Neutrophil (primary cell): ENCODE data around the gene SKIC3.
A peak's percentile ranks its signal among the peaks of the same experiment; 100 is the strongest.

Experiments
- H3K27ac ChIP-seq: fragments of 200-600 bp; sonication (generic); 2 replicates; pipeline ENCODE4 v1.5.1; 2016; ENCODE audit warnings: mild to moderate bottlenecking, moderate library complexity
- H3K27me3 ChIP-seq: fragments of 200-600 bp; sonication (generic); 2 replicates; pipeline ENCODE4 v1.6.0; 2016; ENCODE audit warnings: mild to moderate bottlenecking
- H3K36me3 ChIP-seq: fragments of 200-600 bp; sonication (generic); 2 replicates; pipeline ENCODE4 v1.5.1; 2017
- H3K4me1 ChIP-seq, 2 experiments: fragments of 200-600 bp in 1 of 2; sonication (generic) in 1 of 2; 1 replicate in 1 of 2; 2 replicates in 1 of 2; pipeline versions ENCODE4 v1.5.1 to v1.6.1; 2013 to 2016; ENCODE audit warnings: low read depth in 1 of 2, low read length in 1 of 2, mild to moderate bottlenecking in 1 of 2, moderate library complexity in 1 of 2; ENCODE audit not compliant: control insufficient read depth in 1 of 2, insufficient read depth in 1 of 2
- H3K4me3 ChIP-seq, 2 experiments: fragments of 200-600 bp in 1 of 2; sonication (generic) in 1 of 2; 1 replicate in 1 of 2; 2 replicates in 1 of 2; pipeline ENCODE4 v1.5.1; 2013 to 2016; ENCODE audit warnings: low read depth in 1 of 2, low read length in 1 of 2, mild to moderate bottlenecking in 1 of 2, moderate library complexity in 1 of 2
- H3K9me3 ChIP-seq: fragments of 200-600 bp; sonication (generic); 2 replicates; pipeline ENCODE4 v1.5.1; 2016
- CTCF ChIP-seq: fragments of 200-600 bp; sonication (generic); IDR thresholded peaks from 2 replicates; pipeline ENCODE4 v1.5.1; 2016; ENCODE audit warnings: antibody characterized with exemption

The SKIC3 gene

DNA sequence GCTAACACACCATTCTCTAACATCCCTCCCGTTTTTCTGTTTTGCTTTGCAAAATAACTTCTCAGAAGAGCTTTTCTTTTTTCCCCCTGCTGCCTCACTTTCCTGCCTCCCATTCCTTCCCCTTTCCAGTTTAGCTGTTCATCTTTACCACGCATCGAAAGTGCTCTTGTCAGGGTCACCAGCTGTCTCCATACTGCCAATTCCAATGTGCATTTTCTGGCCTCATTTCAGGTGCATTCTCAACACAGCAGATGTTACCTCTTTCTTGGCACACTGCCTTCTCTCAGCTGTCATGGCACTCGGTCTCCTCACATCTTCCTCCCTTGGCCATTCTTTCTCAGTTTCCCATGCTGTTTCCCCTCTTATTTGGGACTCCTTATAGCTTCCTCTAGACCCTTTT is 9.7 kb upstream of the SKIC3 start:
- no peaks in the 10 kb centered on the region for H3K27me3 ChIP-seq
- no peaks in the 10 kb centered on the region for H3K4me1 ChIP-seq
- no peaks in the 10 kb centered on the region for H3K36me3 ChIP-seq
- H3K9me3 ChIP-seq: no peaks in the 10 kb centered on the region
- H3K4me3 ChIP-seq: no peak overlapping the region
- no peak overlapping the region for H3K27ac ChIP-seq
- TF ChIP-seq CTCF: no peak

DNA sequence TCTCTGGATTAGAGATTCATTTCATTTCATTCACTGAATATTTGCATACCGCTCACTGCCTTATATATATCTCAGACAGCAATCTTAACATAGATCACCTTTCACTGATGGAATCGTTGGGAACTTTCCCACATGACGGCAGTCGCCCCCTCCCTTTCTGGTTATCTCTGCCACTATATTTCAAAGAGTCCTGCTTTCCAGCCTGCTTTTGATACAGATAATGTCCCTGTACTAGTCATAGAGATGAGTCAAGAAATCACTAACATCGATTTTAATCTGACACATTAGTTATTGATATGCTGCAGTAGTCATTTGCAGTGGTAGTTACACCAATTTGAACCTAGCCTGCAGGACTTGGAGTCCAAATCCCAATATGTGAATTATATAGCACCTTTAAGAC is 8.6 kb upstream of the SKIC3 start:
- TF ChIP-seq CTCF: no peak

GRCh38 chr5:95562282-95562681 is 7.5 kb upstream of the SKIC3 start:
- Histone ChIP-seq H3K27me3 (no peaks in the 10 kb centered on the region), H3K9me3 (no peaks in the 10 kb centered on the region), H3K4me3 (no peak overlapping the region), H3K4me1 (no peaks in the 10 kb centered on the region), H3K36me3 (no peaks in the 10 kb centered on the region), H3K27ac (no peak overlapping the region)
- no peak for TF ChIP-seq CTCF

More for the DNA sequence above, 8.6 kb upstream of the SKIC3 start:
- Histone ChIP-seq H3K36me3 (no peaks in the 10 kb centered on the region), H3K27ac (no peak overlapping the region), H3K4me1 (no peaks in the 10 kb centered on the region), H3K27me3 (no peaks in the 10 kb centered on the region), H3K4me3 (no peak overlapping the region), H3K9me3 (no peaks in the 10 kb centered on the region)

- no peak for TF ChIP-seq CTCF
Observed at GRCh38 chr5:95557841-95558240, 3.1 kb upstream of the SKIC3 start.

GRCh38 chr5:95555553-95555952 is 776 bp upstream of the SKIC3 start:
- H3K27ac ChIP-seq: peak overlapping the region; percentile 76
- H3K4me1 ChIP-seq: peaks cover 37 to 40% of the 10 kb centered on the region in 2 experiments
- H3K9me3 ChIP-seq: no peaks in the 10 kb centered on the region
- no peak for TF ChIP-seq CTCF
- H3K4me3 ChIP-seq: peak overlapping the region; percentile 85
- no peaks in the 10 kb centered on the region for H3K27me3 ChIP-seq
- no peaks in the 10 kb centered on the region for H3K36me3 ChIP-seq

More at GRCh38 chr5:95557841-95558240, 3.1 kb upstream of the SKIC3 start:
- Histone ChIP-seq H3K27ac (no peak overlapping the region), H3K4me1 (peaks cover 24 to 30% of the 10 kb centered on the region in 2 experiments), H3K4me3 (no peak overlapping the region), H3K9me3 (no peaks in the 10 kb centered on the region), H3K36me3 (no peaks in the 10 kb centered on the region), H3K27me3 (no peaks in the 10 kb centered on the region)

GRCh38 chr5:95554331-95554646 is 488 bp downstream of the SKIC3 start:
- Histone ChIP-seq H3K27me3 (no peaks in the 10 kb centered on the region), H3K36me3 (no peaks in the 10 kb centered on the region), H3K27ac (peak overlapping the region; percentile 76), H3K9me3 (no peaks in the 10 kb centered on the region), H3K4me1 (peaks cover 37 to 40% of the 10 kb centered on the region in 2 experiments), H3K4me3 (peak overlapping the region; percentile 85)
- TF ChIP-seq CTCF: no peak
